Measurements from ENCODE around the gene MAML2. TPM values are rescaled to one million over a fixed set of nuclear protein-coding genes. Genes with fewer than 3 reads are reported as not detected.

Gene MAML2
- total RNA-seq, 1 experiment from 2014 or later = 2.7 TPM

DNA sequence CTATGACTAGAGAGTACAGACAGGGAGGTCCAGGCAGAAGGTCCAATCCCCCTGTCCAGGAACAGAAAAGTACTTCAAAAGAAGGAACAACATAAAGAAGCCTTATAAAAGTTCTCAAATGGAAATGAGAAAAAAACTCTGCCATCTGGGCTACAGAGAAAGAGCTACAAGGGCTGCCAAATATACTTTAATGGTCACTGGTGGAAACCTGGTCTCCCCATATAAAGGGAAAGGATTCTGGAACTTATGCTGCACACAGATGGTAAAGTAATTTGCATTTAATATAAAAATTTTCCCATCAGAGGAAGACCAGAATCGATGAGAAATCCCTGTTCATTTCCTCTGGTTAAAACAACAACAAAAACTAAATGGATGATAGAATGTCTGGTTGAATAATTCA is 299.7 kb downstream of the MAML2 start:
- no peak overlapping the region for H2AFZ ChIP-seq (ENCODE audit: low read length)
- no peaks in the 10 kb centered on the region; the same call in none of the 2 replicates for H3K27me3 Mint-ChIP-seq (ENCODE audit: low read depth)
- no peak overlapping the region for H2BK5ac ChIP-seq (ENCODE audit: insufficient read length, low read length)
- no peak overlapping the region for H4K5ac ChIP-seq (ENCODE audit: insufficient read length, low read depth, low read length)
- no peak overlapping the region for H3K27ac ChIP-seq (ENCODE audit: insufficient read length, low read depth, low read length)
- no peak overlapping the region for H3K27ac Mint-ChIP-seq
- H4K8ac ChIP-seq (replicated peaks; ENCODE audit: insufficient read length, low read depth, low read length) = no peak overlapping the region
- no peak overlapping the region for H2BK15ac ChIP-seq (ENCODE audit: low read depth, low read length)
- no peak for DNase-seq
- H3K9me3 ChIP-seq (ENCODE audit: control insufficient read depth, low read depth, low read length) = no peaks in the 10 kb centered on the region
- H3K4ac ChIP-seq (ENCODE audit: low read depth, low read length) = no peak overlapping the region
- no peak overlapping the region for H2BK120ac ChIP-seq (ENCODE audit: low read depth, low read length, poor library complexity, severe bottlenecking)
- H3K9ac ChIP-seq (ENCODE audit: extremely low read depth, insufficient read length, low read length) = no peak overlapping the region
- H3K36me3 Mint-ChIP-seq (ENCODE audit: insufficient read depth in 1 of 3, low read depth in 3 of 3) = peaks cover 0 to 2% (median 0%) of the 10 kb centered on the region in 3 experiments; a peak in 2 of 7 replicates
- H4K20me1 ChIP-seq (ENCODE audit: control insufficient read depth, insufficient read depth, insufficient read length) = no peaks in the 10 kb centered on the region
- TF ChIP-seq, protein P1, sequence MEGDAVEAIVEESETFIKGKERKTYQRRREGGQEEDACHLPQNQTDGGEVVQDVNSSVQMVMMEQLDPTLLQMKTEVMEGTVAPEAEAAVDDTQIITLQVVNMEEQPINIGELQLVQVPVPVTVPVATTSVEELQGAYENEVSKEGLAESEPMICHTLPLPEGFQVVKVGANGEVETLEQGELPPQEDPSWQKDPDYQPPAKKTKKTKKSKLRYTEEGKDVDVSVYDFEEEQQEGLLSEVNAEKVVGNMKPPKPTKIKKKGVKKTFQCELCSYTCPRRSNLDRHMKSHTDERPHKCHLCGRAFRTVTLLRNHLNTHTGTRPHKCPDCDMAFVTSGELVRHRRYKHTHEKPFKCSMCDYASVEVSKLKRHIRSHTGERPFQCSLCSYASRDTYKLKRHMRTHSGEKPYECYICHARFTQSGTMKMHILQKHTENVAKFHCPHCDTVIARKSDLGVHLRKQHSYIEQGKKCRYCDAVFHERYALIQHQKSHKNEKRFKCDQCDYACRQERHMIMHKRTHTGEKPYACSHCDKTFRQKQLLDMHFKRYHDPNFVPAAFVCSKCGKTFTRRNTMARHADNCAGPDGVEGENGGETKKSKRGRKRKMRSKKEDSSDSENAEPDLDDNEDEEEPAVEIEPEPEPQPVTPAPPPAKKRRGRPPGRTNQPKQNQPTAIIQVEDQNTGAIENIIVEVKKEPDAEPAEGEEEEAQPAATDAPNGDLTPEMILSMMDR (conservative IDR thresholded peaks at IDR 0.05) = no peak
- no peak overlapping the region for H2AK5ac ChIP-seq (ENCODE audit: insufficient read length, low read length)
- no peak overlapping the region for H3K56ac ChIP-seq (ENCODE audit: insufficient read length, low read depth, low read length)
- 0 out of 5 replicates have a peak, but pooled peaks cover 0 to 2% of the 10 kb centered on the region in 2 experiments for H3K9me3 Mint-ChIP-seq
- no peak overlapping the region for H3K14ac ChIP-seq (ENCODE audit: insufficient read depth, low read length)
- no peak overlapping the region for H4K91ac ChIP-seq (ENCODE audit: insufficient read length, low read depth, low read length)
- H3K4me1 Mint-ChIP-seq = peaks cover 23 to 27% of the 10 kb centered on the region in 2 experiments
- H3K79me2 ChIP-seq (ENCODE audit: insufficient read depth, low read length) = no peaks in the 10 kb centered on the region
- peaks cover 4% of the 10 kb centered on the region; the same call in 1 of the 2 replicates for H3K4me1 ChIP-seq (ENCODE audit: insufficient read depth, low read length)
- no peaks in the 10 kb centered on the region for H3K79me1 ChIP-seq (ENCODE audit: insufficient read depth, low read depth, low read length, poor library complexity, severe bottlenecking)
- H3K27me3 ChIP-seq (ENCODE audit: insufficient read depth, low read length) = no peaks in the 10 kb centered on the region
- no peak overlapping the region for H2BK20ac ChIP-seq (ENCODE audit: low read depth, low read length, poor library complexity, severe bottlenecking)
- no peaks in the 10 kb centered on the region for H3K23me2 ChIP-seq (ENCODE audit: insufficient read length, low read depth, low read length, poor library complexity, severe bottlenecking)
- no peak overlapping the region for H3K4me2 ChIP-seq (ENCODE audit: insufficient read depth, insufficient read length, low read length)
- no CpG with 5 or more reads among the region's 1 CpG for WGBS (ENCODE audit: extremely low coverage, insufficient read length, low lambda C conversion rate)
- H2BK12ac ChIP-seq (ENCODE audit: insufficient read length, low read depth, low read length) = no peak overlapping the region
- H3K23ac ChIP-seq (ENCODE audit: insufficient read length, low read depth, low read length) = no peak overlapping the region
- no peak overlapping the region for H3T11ph ChIP-seq (ENCODE audit: low read length)
- H3K4me3 Mint-ChIP-seq = no peak overlapping the region
- H3K18ac ChIP-seq (ENCODE audit: insufficient read length, low read depth, low read length) = no peak overlapping the region
